Adrenal gland (tissue), 12 donors: ENCODE results near the gene DEPP1. TPM values are rescaled to one million over a fixed set of nuclear protein-coding genes. Genes with fewer than 3 reads are reported as not detected.

Source experiments
- DNase-seq, 7 donors: peaks; one replicate each; pipeline ENCODE4 v3.0.0-alpha.2; 2019 to 2020
- H3K27ac ChIP-seq, 5 donors: fragments of 200-600 bp; sonication (generic) in 4 of 5; 1 replicate in 3 of 5; 2 replicates in 2 of 5; pipeline versions ENCODE4 v1.5.1 to v1.8.0; 2016 to 2020; ENCODE audit warnings: mild to moderate bottlenecking in 1 of 5
- H3K27me3 ChIP-seq: fragments of 200-600 bp; 2 replicates; pipeline ENCODE4 v1.8.0; 2021
- H3K36me3 ChIP-seq, 2 donors: fragments of 200-600 bp; replicated peaks in 1 of 2; 1 replicate in 1 of 2; 2 replicates in 1 of 2; pipeline versions ENCODE4 v1.5.1 to v1.8.0; 2018 to 2022
- H3K4me1 ChIP-seq, 2 donors: fragments of 200-600 bp; replicated peaks in 1 of 2; 1 replicate in 1 of 2; 2 replicates in 1 of 2; pipeline versions ENCODE4 v1.5.1 to v1.8.0; 2018 to 2021
- H3K4me3 ChIP-seq, 4 donors: fragments of 200-600 bp; sonication (generic) in 3 of 4; one replicate each; pipeline ENCODE4 v1.5.1; 2016 to 2018
- H3K9me3 ChIP-seq, 3 donors: fragments of 200-600 bp; sonication (generic) in 1 of 3; replicated peaks in 1 of 3; 1 replicate in 2 of 3; 2 replicates in 1 of 3; pipeline versions ENCODE4 v1.5.1 to v1.8.0; 2016 to 2021
- CTCF ChIP-seq, 6 experiments: fragments of 450-650 bp in 4 of 6; fragments of 200-600 bp in 2 of 6; sonication (generic) in 1 of 6; IDR thresholded peaks; 1 replicate in 5 of 6; 2 replicates in 1 of 6; pipeline versions ENCODE4 v1.5.1 to v1.8.0; 2016 to 2021; ENCODE audit warnings: antibody characterized with exemption in 6 of 6, mild to moderate bottlenecking in 2 of 6, moderate library complexity in 1 of 6
- POLR2A ChIP-seq, 2 donors: fragments of 450-650 bp; IDR thresholded peaks; one replicate each; pipeline ENCODE4 v1.6.1; 2017; ENCODE audit warnings: antibody characterized with exemption in 2 of 2, mild to moderate bottlenecking in 2 of 2, moderate library complexity in 1 of 2
- WGBS, 4 donors: extraction: QIAGEN DNeasy Blood & Tissue Kit in 2 of 4; methylation state at CpG; one replicate each; pipeline versions ENCODE4 v1.1.5 to v1.1.7; 2013 to 2017; 5-methylcytosine and 5-hydroxymethylcytosine counted together
- intact Hi-C, 2 donors: fragments of 100-400 bp; cut with DNase I; formaldehyde crosslinking; loops; one replicate each; pipeline versions ENCODE4 v1.14.1 to v1.15.0; 2022 to 2023
- polyA plus RNA-seq, 3 donors: library from polyadenylated mRNA; stranded (reverse); fragments of 200-250 nt in 2 of 3; fragments of 350-450 nt in 1 of 3; fragmentation: Illumina TruSeq in 1 of 3; extraction: RNeasy Lipid Tissue Mini Kit (QIAGEN cat#74804) in 1 of 3; gene quantifications; one replicate each; pipeline ENCODE4 v1.2.3, GENCODE V29; 2013 to 2014
- total RNA-seq, 9 donors: library from RNA; depleted of rRNA in 4 of 9; stranded (reverse); fragments of >200 nt in 4 of 9; fragments of 120-200 nt in 1 of 9; fragmentation: NEBNext Ultra II Directional in 1 of 9; extraction: Animal tissue kit (Norgen Biotek cat#: 25700) in 1 of 9; gene quantifications; one replicate each; pipeline versions ENCODE4 v1.1.0 to v1.2.4, GENCODE V29; 2013 to 2023
- donor health status: healthy with polysubstance abuse.
- donor health status: Bipolar disorder and iron deficiency.
- donor health status: DM: yes; HTN: yes; CAD: no.
- donor health status: DM: no; HTN: no; CAD: no.
- donor health status: DM: no; HTN: no; CAD: no.
- donor health status: DM: yes; HTN: yes; CAD: no.

The DEPP1 gene
- total and polyA plus RNA-seq, 12 donors: 7.4 to 179 (median 53.9) TPM

DNA sequence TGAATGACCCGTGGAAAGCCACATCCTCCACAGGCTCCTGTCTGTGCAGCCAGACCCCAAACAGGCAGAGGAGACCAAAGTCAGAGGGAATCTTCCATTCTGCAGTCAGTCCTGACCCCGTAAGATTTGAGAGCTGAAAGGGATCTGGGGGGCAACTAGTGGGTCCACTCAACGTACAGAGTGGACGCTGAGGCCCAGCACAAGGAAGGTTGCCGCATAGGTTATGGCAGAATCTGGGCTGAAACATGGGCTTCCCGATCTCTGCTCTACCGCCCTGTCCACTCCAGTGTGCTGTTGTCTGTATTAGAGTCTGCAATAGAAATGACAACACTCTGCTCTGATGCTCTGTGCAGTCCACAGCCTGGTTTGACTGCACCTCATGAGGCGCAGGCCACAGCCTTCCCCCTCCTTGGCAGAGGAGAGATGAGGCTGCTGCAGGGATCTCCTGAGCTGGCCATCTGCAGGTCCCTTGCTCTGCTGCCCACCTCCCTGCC is 14.2 kb upstream of the DEPP1 start:
- Histone ChIP-seq H3K27ac (peak overlapping the region in 1 of 5 donors; percentile 4), H3K27me3 (no peaks in the 10 kb centered on the region), H3K9me3 (no peaks in the 10 kb centered on the region), H3K36me3 (peaks cover 0 to 8% of the 10 kb centered on the region in 2 donors), H3K4me1 (peaks cover 0 to 28% of the 10 kb centered on the region in 2 donors), H3K4me3 (no peak overlapping the region)
- WGBS, 4 donors: 89 to 98% (median 94%) methylated on average over 8 of the region's 8 CpGs
- no peak for DNase-seq
- intact Hi-C loops: no loop called here
- no peak for TF ChIP-seq CTCF (IDR thresholded peaks at IDR 0.05)
- TF ChIP-seq POLR2A (IDR thresholded peaks at IDR 0.05): no peak

DNA sequence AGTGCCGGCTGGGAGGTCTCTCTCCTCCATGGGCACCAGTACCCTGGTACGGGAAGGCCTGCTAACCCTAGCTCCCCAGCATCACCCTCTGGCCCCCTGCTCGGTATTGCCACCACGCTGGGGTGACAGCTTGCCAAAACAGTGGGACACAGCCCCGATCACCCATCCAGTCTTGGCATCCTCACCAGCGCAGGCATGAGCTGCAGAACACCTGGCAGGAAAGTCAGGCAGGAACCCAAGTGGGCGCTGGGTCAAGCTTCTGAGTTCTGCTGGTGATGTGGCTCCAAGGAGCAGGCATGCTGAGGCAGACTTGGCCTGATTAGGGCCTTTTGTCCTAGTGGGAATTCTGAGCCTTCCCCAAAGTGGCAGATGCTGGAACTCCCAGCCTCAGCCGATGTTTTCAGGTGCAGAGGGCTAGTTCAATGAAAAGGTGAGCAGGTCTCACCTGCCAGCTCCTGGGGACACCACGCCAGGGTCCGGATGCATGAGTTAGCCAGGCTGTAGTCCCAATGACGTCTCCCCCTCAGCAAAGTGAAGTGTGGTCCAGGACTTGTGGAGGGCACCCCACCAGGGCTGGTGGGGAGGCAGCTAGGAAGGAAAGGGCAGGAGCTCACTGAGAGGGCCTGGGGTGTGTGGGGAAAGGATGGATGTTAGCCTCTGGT is 13.6 kb upstream of the DEPP1 start:
- no peak for DNase-seq
- 83 to 90% (median 86%) methylated on average over 7 to 11 of the region's 11 CpGs for WGBS, 4 donors
- Histone ChIP-seq H3K4me1 (peaks cover 0 to 26% of the 10 kb centered on the region in 2 donors), H3K9me3 (no peaks in the 10 kb centered on the region), H3K27me3 (no peaks in the 10 kb centered on the region), H3K4me3 (no peak overlapping the region), H3K27ac (peak overlapping the region in 1 of 5 donors; percentile 38), H3K36me3 (peaks cover 0 to 9% of the 10 kb centered on the region in 2 donors)
- TF ChIP-seq POLR2A (IDR thresholded peaks at IDR 0.05) (no peak), CTCF (IDR thresholded peaks at IDR 0.05) (no peak)
- intact Hi-C loops: no loop called here

- H3K4me3 ChIP-seq: no peak overlapping the region
- no peaks in the 10 kb centered on the region for H3K27me3 ChIP-seq
- H3K27ac ChIP-seq: peak overlapping the region in 1 of 5 donors; percentile 38
- 65 to 71% (median 67%) methylated on average over 5 of the region's 5 CpGs for WGBS, 4 donors
- peaks cover 0 to 12% of the 10 kb centered on the region in 2 donors for H3K36me3 ChIP-seq
- DNase-seq: peak in 1 of 7 donors; percentile 57
- no peaks in the 10 kb centered on the region for H3K9me3 ChIP-seq
- intact Hi-C loops: no loop called here
- peaks cover 0 to 19% of the 10 kb centered on the region in 2 donors for H3K4me1 ChIP-seq
- no peak for TF ChIP-seq CTCF (IDR thresholded peaks at IDR 0.05)
- no peak for TF ChIP-seq POLR2A (IDR thresholded peaks at IDR 0.05)
These were observed 13.0 kb upstream of the DEPP1 start for GRCh38 chr10:44991571-44991970.

- TF ChIP-seq CTCF (IDR thresholded peaks at IDR 0.05) (no peak), POLR2A (IDR thresholded peaks at IDR 0.05) (no peak)
- WGBS, 4 donors: 96 to 100% (median 97%) methylated on average over 5 to 7 of the region's 7 CpGs
- H3K36me3 ChIP-seq: peaks cover 0 to 17% of the 10 kb centered on the region in 2 donors
- no peak overlapping the region for H3K4me3 ChIP-seq
- H3K9me3 ChIP-seq: no peaks in the 10 kb centered on the region
- intact Hi-C loops: no loop called here
- H3K27ac ChIP-seq: no peak overlapping the region
- no peaks in the 10 kb centered on the region for H3K27me3 ChIP-seq
- DNase-seq: no peak
- H3K4me1 ChIP-seq: peaks cover 0 to 17% of the 10 kb centered on the region in 2 donors
These were observed 12.4 kb upstream of the DEPP1 start for GRCh38 chr10:44990965-44991364.
